SH-SY5Y (cell line): ENCODE data around the gene SLC22A2.

Source experiments
- GATA2 ChIP-seq: IDR thresholded peaks from 2 replicates; pipeline ENCODE4 v1.6.1; 2011; ENCODE audit warnings: mild to moderate bottlenecking, low read depth, low read length
- GATA3 ChIP-seq: IDR thresholded peaks from 2 replicates; pipeline ENCODE4 v1.6.1; 2011; ENCODE audit warnings: low read depth, mild to moderate bottlenecking, low read length, moderate library complexity

The SLC22A2 gene

DNA sequence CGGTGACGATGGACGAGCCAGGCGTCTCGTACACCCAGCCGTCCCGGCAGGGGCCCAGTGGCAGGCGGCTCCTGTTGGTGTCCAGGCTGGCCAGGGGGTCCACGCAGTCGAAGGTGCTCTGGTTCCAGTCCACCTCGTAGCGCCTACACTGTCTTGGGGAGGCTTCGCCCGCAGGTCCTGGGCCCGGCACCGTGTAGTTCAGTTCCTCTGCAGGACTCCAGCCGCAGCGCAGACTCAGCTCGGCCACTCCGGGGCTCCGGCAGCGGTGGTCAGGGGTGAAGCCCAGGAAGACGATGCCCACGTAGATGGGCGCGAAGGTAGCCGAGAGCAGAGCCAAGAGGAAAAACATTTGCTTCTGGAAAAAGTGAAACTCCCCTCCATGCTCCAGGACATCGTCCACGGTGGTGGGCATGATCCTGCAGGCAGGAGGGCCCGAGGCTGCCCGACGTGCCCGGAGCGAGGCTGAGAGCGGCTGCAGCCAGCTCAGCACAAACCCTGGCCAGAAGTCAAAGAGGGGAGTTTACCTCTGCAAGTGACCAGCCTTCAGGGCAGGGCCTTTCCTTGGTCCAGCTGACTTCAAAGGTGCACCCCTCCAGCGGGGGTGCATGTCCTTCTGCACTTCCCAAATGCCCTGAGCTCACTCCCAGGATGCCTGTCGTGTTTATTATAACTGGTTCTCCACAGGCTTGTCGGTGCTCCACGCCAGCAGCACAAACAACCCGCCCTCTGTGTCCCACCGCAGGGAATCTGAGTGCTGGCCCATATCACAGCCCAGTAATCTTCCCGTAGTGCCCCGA lies at the start of gene SLC22A2:
Gene SLC22A2, minus strand, starts transcription at position 476 of the 797 bp plus-strand sequence. Its CDS starts 64 bp downstream, at position 412.
- TF ChIP-seq GATA3 (no peak), GATA2 (no peak)

DNA sequence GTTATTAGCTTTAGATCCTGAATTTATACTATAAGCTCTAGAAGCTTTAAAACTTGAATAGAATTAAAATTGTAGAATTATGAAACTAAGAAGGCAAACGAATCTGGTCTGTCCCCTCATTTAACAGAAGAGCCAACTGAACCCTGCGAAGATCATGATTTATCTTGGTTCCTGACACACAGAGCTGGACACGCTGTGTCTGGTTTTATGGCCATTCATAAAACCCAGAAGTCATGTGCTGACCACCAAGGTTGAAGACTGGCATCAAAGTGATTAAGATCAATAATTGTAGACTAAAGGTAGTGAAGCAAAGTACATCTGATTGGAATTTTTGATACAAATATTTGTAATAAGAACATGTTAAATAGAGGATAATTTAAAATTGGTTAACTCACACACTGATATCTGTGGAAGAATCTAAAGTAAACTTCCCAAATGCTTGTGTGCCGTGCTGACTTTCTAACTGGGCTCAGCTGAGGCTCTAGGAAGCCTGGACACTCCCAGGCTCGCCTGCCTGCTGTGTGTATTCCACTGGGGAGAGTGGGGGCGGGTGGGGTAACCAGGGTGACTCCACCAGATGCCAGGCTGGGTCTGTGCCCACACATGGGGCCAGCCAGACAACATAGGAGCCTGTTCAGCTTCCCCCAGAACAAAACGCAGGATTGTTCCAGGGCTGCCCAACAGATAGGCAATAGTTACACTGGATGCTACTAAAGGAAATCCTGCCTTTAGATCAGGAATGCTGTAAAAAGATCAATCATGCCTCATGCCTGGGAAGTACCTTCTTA lies 47.5 kb upstream of the SLC22A2 start:
- no peak for TF ChIP-seq GATA2

GRCh38 chr6:160303806-160304205 lies 45.2 kb upstream of the SLC22A2 start:
- no peak for TF ChIP-seq GATA2
- no peak for TF ChIP-seq GATA3

DNA sequence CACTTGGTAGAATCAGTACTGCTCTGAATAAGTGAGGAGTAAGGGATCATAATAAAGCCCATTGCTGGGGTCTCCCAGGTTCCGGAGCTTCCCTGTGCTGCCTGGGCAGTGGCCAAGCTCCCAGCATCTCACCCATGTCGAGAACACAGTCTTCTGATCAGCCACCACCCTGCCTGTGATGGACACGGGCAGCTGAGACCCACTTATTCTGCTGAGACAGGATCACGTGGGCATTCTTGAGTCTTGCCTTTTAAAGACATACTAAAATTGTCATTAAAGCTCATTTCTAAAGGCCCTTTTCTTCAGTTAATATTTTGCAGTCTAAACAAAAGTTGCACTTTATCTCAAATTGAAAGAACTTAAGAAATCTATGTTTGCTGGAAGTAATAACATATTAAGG lies 42.7 kb upstream of the SLC22A2 start:
- TF ChIP-seq GATA3: no peak

DNA sequence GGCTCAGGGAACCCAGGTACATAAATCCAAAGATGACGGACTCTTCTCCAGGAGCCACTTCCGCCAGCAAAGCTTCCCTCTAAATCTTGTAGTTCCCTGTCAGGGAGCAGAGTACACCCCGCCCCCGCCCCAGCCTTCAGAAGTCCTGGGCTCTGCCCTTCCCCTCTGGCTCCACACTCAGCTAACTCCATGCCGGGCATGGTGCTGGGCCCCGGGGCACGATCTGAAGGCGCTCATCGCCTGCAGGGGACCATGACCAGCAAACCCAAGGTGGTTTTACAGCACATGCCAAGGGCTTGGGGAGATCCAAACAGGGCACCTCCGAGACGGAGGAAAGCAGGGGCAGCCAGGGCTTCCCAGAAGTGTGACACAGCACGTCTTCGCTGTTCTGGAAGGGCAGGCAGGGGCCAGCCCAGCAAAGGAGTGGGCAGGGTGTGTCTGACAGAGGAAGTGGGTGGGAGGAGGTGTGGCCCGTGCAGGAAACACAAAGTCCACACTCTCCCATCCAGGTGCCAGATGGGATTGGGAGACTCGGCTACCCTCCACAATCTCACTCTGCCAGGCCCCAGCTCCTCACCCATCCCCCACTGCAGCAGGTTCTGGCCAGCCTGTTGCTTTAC lies 41.6 kb upstream of the SLC22A2 start:
- TF ChIP-seq GATA2 (no peak), GATA3 (no peak)

- TF ChIP-seq GATA2 (no peak), GATA3 (no peak)
These were observed 40.9 kb upstream of the SLC22A2 start for GRCh38 chr6:160299559-160299958.

- TF ChIP-seq GATA2: no peak
- no peak for TF ChIP-seq GATA3
These were observed 39.5 kb upstream of the SLC22A2 start for GRCh38 chr6:160298121-160298520.

DNA sequence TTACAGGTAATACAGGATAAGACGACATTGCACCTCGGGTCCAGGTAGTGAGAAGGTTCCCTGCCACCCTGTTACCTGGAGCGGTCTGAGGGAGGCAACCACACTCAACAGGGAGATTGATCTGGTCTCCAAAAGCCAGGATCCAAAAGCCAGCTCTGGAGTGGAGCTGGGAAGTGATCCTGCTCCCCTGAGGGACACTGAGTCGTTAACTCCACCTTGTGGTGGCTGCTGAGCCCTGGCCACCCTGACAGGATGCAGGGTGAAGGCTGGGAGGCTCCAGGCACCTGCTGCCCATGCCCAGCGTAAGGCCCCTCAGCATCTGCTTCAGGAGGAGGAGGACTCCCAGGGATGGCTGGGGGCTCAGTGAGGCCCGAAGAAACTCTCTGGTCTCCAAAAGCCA lies 38.7 kb upstream of the SLC22A2 start:
- TF ChIP-seq GATA3: no peak
- no peak for TF ChIP-seq GATA2

DNA sequence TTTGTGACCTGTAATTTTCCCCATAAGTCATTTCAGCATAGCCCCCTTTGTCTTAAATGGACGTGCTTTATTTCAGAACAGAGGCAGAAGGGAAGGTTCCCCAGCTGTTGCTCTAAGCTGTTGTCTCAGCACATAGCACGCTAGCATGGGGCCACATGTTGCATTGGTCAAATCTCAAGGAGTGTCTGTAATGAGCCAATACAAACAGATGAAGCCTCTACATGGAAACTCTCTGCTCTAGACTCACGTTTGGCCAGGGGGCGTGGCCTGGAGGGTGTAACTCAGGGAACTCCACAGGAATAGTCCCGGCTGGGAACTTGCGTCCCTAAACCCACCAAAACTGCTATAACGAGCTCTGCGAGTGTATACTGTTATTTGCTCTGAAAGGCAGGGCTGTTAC lies 35.2 kb upstream of the SLC22A2 start:
- TF ChIP-seq GATA3 (no peak), GATA2 (no peak)

- no peak for TF ChIP-seq GATA2
- TF ChIP-seq GATA3: no peak
These were observed 27.0 kb upstream of the SLC22A2 start for GRCh38 chr6:160285541-160286105.

- TF ChIP-seq GATA2 (no peak), GATA3 (no peak)
These were observed 26.0 kb upstream of the SLC22A2 start for GRCh38 chr6:160284575-160284974.

DNA sequence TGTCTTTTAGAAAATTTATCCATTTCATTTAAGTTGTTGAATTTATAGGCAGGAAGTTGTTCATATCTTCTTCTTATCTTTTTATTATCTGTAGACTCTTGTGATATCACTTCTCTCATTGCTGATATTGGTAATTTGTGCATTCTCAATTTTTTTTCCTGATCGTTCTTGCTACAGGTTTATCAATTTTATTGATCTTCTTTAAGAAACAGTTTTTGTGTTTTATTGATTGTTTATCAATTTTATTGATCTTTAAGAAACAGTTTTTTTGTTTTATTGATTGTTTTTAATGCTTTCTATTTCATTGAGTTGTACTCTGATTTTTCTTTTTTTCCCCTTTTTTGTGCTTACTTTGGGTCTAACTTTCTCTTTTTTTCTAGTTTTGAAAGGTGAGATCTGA lies 23.8 kb upstream of the SLC22A2 start:
- TF ChIP-seq GATA3 (no peak), GATA2 (no peak)

DNA sequence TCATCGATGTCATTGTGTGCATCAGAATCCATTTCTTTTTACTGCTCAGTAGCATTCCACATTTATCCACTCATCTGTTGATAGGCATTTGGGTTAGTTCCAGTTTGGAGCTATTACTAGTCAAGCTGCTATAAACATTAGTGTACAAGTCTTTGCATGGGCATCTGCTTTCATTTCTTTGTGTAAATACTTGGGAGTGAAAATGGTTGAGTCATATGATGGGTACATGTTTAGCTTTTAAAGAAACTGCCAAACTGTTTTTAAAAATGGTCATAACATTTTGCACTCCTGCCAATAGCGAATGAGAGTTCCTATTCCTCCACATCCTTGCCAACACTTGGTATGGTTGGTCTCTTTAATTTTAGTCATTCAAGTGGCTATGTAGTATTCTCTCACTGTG lies 21.2 kb upstream of the SLC22A2 start:
- TF ChIP-seq GATA2 (no peak), GATA3 (no peak)

GRCh38 chr6:160278786-160279310 lies 20.2 kb upstream of the SLC22A2 start:
- TF ChIP-seq GATA3: no peak
- TF ChIP-seq GATA2: no peak

DNA sequence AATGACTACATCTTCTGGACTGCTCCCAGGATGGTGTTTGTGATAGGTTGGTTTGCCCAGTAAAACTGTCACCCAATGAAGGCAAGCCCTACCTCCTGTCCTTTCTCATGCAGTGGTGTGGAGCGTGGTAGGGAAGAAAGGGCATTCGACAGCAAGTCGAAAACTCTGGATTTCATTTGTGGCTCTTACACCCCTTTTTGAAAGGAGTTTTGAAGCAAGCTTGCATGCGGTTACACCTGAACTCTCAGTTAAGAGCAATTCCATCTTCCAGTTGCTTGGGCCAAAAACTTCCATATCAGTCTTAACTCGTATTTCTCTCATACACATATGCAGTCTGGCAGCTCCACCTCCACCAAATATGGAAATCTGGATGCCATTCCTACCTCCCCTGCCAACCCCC lies 19.7 kb upstream of the SLC22A2 start:
- TF ChIP-seq GATA2 (no peak), GATA3 (no peak)
